ENCODE data around the gene MAML1.
"Not testable (repeated sequence)": the region's sequence is repeated elsewhere in the genome, so short reads cannot be mapped to it uniquely, and the experiment has no call there.

MAML1 gene

DNA sequence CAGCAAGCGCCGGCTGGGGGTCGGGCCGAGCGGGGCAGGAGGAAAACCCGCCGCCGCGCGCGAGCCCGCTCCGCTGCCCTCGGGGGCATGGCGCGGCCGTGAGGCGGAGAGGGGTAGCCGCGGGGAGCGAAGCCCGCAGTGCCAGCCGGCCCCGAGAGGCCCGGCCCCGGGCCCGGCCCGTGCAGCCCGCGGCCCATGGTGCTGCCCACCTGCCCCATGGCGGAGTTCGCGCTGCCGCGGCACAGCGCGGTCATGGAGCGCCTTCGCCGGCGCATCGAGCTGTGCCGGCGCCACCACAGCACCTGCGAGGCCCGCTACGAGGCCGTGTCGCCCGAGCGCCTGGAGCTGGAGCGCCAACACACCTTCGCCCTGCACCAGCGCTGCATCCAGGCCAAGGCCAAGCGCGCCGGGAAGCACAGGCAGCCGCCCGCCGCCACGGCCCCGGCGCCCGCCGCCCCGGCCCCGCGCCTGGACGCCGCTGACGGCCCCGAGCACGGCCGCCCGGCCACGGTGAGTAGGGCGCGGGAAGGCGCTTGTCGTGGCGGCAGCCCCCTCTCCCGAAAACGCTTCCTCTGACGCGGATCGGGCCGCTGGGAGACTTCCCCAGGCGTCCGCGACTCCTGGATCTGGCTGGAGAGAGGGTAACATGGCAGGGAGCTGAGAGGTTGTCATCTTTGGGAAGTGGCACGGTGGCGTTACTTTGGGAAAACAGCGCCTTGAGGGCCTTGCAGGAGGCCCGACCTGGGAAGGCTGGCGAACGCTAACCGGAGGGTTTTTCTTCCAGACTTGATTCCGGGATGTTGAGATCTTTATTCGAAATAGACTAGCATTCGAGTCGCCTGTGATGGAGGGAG is 523 bp downstream of the MAML1 start:
- DNase-seq (ENCODE audit: low spot score) = peak; percentile 40

- no peak for DNase-seq (ENCODE audit: low spot score)
Observed at GRCh38 chr5:179733772-179734126, 1.1 kb downstream of the MAML1 start.

DNA sequence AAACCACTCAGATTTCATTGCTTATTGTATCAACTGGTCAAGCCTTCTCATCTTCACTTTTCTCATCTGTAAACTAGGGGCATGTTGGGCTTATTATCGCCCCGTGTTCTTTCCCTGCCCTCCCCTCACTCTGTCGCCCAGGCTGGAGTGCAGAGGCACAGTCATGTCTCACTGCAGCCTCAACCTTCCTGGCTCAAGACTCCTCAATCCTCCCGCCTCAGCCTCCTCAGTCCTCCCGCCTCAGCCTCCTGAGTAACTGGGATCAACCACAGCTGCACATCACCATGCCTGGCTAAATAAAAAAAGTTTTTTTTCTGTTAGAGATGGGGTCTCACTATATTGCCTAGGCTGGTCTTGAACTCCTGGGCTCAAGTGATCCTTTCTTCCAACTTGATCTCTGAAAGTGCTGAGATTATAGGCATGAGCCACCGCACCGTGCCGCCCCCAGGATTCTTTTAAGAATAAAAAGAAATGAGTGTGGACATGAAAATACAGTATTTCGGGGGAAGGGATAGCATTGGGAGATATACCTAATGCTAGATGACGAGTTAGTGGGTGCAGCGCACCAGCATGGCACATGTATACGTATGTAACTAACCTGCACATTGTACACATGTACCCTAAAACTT is 2.0 kb downstream of the MAML1 start:
- DNase-seq (ENCODE audit: low spot score) = no peak

- no peak for DNase-seq (ENCODE audit: low spot score)
Observed at GRCh38 chr5:179738742-179739141, 6.1 kb downstream of the MAML1 start.

- not testable (repeated sequence) for DNase-seq (ENCODE audit: low spot score)
Observed at GRCh38 chr5:179744106-179744505, 11.5 kb downstream of the MAML1 start.

- DNase-seq (ENCODE audit: low spot score) = no peak
Observed at GRCh38 chr5:179746872-179747271, 14.2 kb downstream of the MAML1 start.

- no peak for DNase-seq (ENCODE audit: low spot score)
Observed at GRCh38 chr5:179747811-179748210, 15.2 kb downstream of the MAML1 start.

GRCh38 chr5:179749857-179750508 is 17.4 kb downstream of the MAML1 start:
- DNase-seq (ENCODE audit: low spot score) = no peak

- DNase-seq (ENCODE audit: low spot score) = no peak
Observed at GRCh38 chr5:179753971-179754370, 21.3 kb downstream of the MAML1 start.

DNA sequence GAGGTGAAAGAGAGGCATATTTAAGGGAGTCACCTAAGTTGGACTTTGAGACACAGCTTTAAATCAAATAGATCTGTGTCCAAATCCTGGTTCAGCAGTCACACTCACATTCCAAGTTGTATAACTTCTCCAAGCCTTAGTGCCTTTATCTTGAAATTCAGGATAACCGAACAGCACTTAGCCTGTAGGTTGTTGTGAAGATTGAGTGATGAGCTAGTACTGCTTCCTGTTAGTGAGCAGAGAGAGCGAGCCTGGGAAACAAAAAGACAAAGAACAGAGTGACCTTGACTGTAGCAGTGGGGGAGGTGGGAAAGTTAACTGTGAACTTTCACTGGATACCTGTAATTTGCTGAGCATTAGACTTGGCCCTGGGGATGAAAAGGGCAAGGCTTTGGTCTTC is 22.4 kb downstream of the MAML1 start:
- DNase-seq (ENCODE audit: low spot score) = no peak

GRCh38 chr5:179758955-179759354 is 26.3 kb downstream of the MAML1 start:
- no peak for DNase-seq (ENCODE audit: low spot score)

DNA sequence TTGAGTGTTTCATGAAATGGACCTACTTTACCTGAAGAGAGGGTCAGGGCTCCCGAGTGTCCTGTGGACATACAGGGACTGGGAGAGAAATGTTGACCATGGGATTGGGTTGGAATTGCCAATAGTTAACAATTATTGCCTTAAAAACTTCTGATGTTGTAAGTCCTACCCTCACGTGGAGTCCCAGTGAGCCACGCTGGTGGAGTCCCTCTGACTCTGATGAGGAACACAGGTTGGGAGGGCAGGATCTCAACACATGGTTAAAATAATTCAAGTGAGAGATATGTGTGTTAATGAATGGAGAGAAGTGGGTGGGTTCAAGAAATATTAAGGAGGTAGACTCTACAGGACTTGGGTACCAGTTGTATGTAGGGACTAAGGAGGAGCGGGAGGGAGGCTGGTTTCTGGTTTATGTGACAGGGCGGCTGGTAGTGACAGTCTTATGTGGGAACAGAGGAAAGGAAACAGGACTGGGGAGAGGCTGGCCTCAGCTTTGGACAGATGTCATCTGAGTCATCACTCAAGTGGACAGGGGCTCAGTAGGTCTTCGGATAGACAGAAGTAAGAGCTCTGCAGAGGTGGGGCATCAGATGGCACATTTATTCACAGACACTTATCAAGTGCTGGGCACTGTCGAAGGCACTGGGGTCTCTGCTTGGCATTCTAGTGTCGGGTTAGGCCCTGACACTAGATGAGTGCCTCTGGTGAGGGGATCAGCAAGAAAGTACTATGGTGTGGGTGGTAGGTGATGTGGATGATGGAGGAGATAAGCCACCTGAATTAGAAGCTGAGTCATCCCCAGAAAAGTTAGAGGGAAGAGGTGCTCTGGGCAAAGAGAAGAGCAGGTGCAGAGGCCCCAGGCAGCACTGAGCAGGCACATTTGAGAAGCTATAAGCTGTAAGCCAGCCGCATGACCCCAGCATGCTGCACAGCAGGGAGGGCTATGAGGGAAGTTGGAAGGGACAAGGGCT is 27.2 kb downstream of the MAML1 start:
- no peak for DNase-seq (ENCODE audit: low spot score)

DNA sequence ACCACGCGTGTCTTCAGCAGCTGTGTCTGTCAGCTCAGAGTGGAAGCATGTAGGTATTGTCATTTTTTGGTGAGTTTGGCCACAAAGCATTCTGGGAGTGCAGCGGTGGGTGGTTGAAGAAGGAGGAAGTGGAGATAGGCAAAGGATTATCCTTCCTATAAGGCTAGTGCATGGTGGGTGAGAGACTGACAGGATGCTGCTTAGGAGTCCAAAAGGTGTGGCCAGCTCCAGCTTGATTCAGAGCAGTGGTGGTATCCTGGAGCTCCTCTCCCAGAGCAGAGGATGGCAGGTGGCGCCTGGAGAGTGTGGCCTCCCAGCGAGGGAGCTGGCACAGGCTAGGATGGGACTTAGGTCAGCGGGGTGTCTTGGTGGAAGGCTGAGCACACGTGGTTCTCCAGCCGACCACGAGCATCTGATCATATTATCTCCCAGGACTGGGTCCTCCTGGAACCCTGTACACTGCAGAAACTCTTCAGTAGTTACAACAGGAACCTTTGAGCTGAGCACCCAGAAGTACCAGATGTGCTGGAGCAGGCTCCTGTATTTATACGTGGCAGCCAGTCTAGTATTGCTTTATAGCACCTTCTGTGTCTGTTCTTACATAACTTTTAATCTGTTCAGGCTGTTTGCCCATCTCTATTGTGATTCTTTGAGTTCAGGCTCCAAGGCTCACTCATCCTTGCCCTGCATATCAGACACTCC is 29.6 kb downstream of the MAML1 start:
- DNase-seq (ENCODE audit: low spot score) = no peak

DNA sequence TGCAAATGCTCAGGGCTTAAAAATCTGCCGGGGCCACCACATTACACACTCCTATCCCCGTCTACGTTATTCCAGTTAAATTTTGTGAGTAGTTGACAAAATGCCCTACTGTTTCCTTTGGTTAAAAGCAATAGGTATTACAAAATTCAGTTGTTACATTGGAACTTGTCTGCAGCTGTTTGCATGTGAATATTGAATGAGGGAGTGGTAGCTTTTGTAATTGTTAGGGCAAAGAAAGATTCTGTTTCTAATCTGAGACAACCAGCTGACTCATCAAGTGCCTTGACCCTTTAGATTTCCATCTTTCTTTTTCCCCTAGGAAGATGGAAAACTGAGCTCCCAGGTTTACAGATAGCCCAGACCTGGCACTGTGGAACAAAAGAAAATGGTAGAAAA is 30.2 kb downstream of the MAML1 start:
- DNase-seq (ENCODE audit: low spot score) = no peak

- peak; percentile 74 for DNase-seq (ENCODE audit: low spot score)
Observed at GRCh38 chr5:179763215-179763945, 30.8 kb downstream of the MAML1 start.

DNA sequence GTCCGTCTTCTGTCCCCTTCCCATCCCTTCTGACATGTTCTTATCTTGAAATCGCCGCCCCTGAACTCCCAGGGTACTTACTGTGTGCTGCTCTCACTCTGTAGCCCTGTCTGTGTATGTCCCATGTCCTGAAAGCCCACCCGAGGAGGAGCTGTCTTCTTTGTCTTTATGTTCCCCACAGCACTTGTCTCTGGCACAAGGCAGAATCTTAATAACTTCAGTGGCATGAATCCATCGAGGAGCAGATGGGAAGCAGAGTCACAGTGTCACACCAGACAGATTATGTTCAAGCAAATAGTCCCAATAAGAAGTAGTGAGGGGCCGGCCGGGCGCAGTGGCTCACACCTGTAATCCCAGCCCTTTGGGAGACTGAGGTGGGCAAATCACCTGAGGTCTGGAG is 31.4 kb downstream of the MAML1 start:
- no peak for DNase-seq (ENCODE audit: low spot score)

- no peak for DNase-seq (ENCODE audit: low spot score)
Observed at GRCh38 chr5:179765400-179765799, 32.8 kb downstream of the MAML1 start.

GRCh38 chr5:179766021-179766725 is 33.6 kb downstream of the MAML1 start:
- DNase-seq (ENCODE audit: low spot score) = no peak

- no peak for DNase-seq (ENCODE audit: low spot score)
Observed at GRCh38 chr5:179766726-179767455, 34.3 kb downstream of the MAML1 start.
